SK-N-SH (cell line): ENCODE data around the gene DSG4. TPM values are rescaled to one million over a fixed set of nuclear protein-coding genes. Genes with fewer than 3 reads are reported as not detected.

ENCODE experiments used
- CTCF ChIA-PET: fragments of 300-600, 350-600 bp; formaldehyde crosslinking; extraction: SDS; loops from one replicate; lab custom pipeline; 2021; lab: Yijun Ruan, JAX
- POLR2A ChIA-PET: fragments of 350-600 bp; sonication (Branson Sonifier 250); formaldehyde crosslinking; extraction: SDS; loops from one replicate; lab custom pipeline; 2020; ENCODE audit warnings: antibody characterized with exemption, inconsistent platforms; lab: Yijun Ruan, JAX
- DNase-seq: peaks from one replicate; pipeline ENCODE4 v3.0.0; 2012
- H2AFZ ChIP-seq: fragments of 200-600 bp; sonication (generic); 2 replicates; pipeline ENCODE4 v1.8.1; 2016; ENCODE audit warnings: antibody characterized with exemption, mild to moderate bottlenecking, low read depth
- H3F3A ChIP-seq: fragments of 200-600 bp; sonication (generic); replicated peaks from 2 replicates; pipeline ENCODE3; 2016; ENCODE audit warnings: antibody characterized with exemption, mild to moderate bottlenecking; ENCODE audit not compliant: insufficient read depth
- H3K27ac ChIP-seq, 2 experiments: fragments of 200-500 bp in 1 of 2; fragments of 200-600 bp in 1 of 2; sonication (Bioruptor generic) in 1 of 2; sonication (generic), shearing (Covaris generic) in 1 of 2; 2 replicates each; pipeline versions ENCODE4 v1.5.1 to v1.6.1; 2014 to 2016; ENCODE audit warnings: low read depth in 2 of 2, inconsistent platforms in 1 of 2, low read length in 1 of 2, mild to moderate bottlenecking in 1 of 2, mixed read lengths in 1 of 2
- H3K27me3 ChIP-seq: fragments of 200-600 bp; sonication (generic), shearing (Covaris generic); 2 replicates; pipeline ENCODE4 v1.6.1; 2016; ENCODE audit warnings: mixed run types; ENCODE audit not compliant: insufficient read depth
- H3K36me3 ChIP-seq, 2 experiments: fragments of 200-500 bp in 1 of 2; fragments of 200-600 bp in 1 of 2; sonication (Bioruptor generic) in 1 of 2; sonication (generic) in 1 of 2; replicated peaks in 1 of 2; 2 replicates each; pipeline versions ENCODE3 to v1.5.1; 2014 to 2016; ENCODE audit warnings: low read length in 1 of 2, mild to moderate bottlenecking in 1 of 2; ENCODE audit not compliant: insufficient read depth in 2 of 2, control insufficient read depth in 1 of 2
- H3K4me1 ChIP-seq, 2 experiments: fragments of 200-500 bp in 1 of 2; fragments of 200-600 bp in 1 of 2; sonication (Bioruptor generic) in 1 of 2; sonication (generic), shearing (Covaris generic) in 1 of 2; 2 replicates each; pipeline versions ENCODE4 v1.5.1 to v1.6.1; 2014 to 2016; ENCODE audit warnings: low read depth in 1 of 2, low read length in 1 of 2, mixed run types in 1 of 2; ENCODE audit not compliant: insufficient read depth in 2 of 2, control insufficient read depth in 1 of 2
- H3K4me2 ChIP-seq: fragments of 200-600 bp; sonication (generic), shearing (Covaris generic); 2 replicates; pipeline ENCODE4 v1.6.1; 2017; ENCODE audit warnings: mixed run types
- H3K4me3 ChIP-seq, 2 experiments: fragments of 200-500 bp in 1 of 2; fragments of 200-600 bp in 1 of 2; sonication (Bioruptor generic) in 1 of 2; sonication (generic), shearing (Covaris generic) in 1 of 2; 2 replicates each; pipeline versions ENCODE4 v1.5.1 to v1.8.1; 2014 to 2016; ENCODE audit warnings: low read depth in 2 of 2, inconsistent platforms in 1 of 2, low read length in 1 of 2, mild to moderate bottlenecking in 1 of 2, mixed read lengths in 1 of 2, moderate library complexity in 1 of 2
- H3K79me2 ChIP-seq: fragments of 200-600 bp; sonication (generic); 2 replicates; pipeline ENCODE4 v1.8.1; 2017; ENCODE audit warnings: mild to moderate bottlenecking; ENCODE audit not compliant: insufficient read depth
- H3K9ac ChIP-seq: fragments of 200-600 bp; sonication (generic); 2 replicates; pipeline ENCODE4 v1.6.1; 2017; ENCODE audit warnings: mixed run types
- H3K9me2 ChIP-seq: fragments of 200-600 bp; sonication (generic); 2 replicates; pipeline ENCODE4 v1.6.1; 2017; ENCODE audit warnings: mixed run types
- H3K9me3 ChIP-seq: fragments of 200-600 bp; sonication (generic); 2 replicates; pipeline ENCODE4 v1.6.1; 2017; ENCODE audit warnings: mixed run types, mild to moderate bottlenecking, moderate library complexity
- H4K20me1 ChIP-seq: fragments of 200-600 bp; sonication (generic); 2 replicates; pipeline ENCODE4 v1.6.1; 2017; ENCODE audit warnings: mild to moderate bottlenecking, mixed run types; ENCODE audit not compliant: insufficient read depth
- EP300 ChIP-seq, 2 experiments: IDR thresholded peaks; 2 replicates each; pipeline versions ENCODE4 v1.4.0 to v1.6.1; 2012; ENCODE audit warnings: borderline replicate concordance in 1 of 2, low read depth in 1 of 2, low read length in 1 of 2
- EZH2phosphoT487 ChIP-seq: fragments of 200-600 bp; sonication (generic); IDR thresholded peaks from 2 replicates; pipeline ENCODE4 v1.6.1; 2017; ENCODE audit warnings: low read depth, mixed run types, mild to moderate bottlenecking, antibody characterized with exemption, moderate library complexity, borderline replicate concordance
- FOSL2 ChIP-seq: IDR thresholded peaks from 2 replicates; pipeline ENCODE4 v1.4.0; 2012; ENCODE audit warnings: low read depth, mild to moderate bottlenecking, moderate library complexity, borderline replicate concordance
- FOXJ3 ChIP-seq: sonication (generic); formaldehyde crosslinking; IDR thresholded peaks from 2 replicates; pipeline ENCODE4 v1.5.1; 2020; ENCODE audit warnings: mild to moderate bottlenecking, missing genetic modification reagents
- FOXM1 ChIP-seq: IDR thresholded peaks from 2 replicates; pipeline ENCODE4 v1.4.0; 2012; ENCODE audit warnings: low read depth, mild to moderate bottlenecking
- GATA2 ChIP-seq: sonication (generic); formaldehyde crosslinking; IDR thresholded peaks from 2 replicates; pipeline ENCODE4 v1.5.0; 2020; ENCODE audit warnings: mild to moderate bottlenecking, missing genetic modification reagents
- MEF2A ChIP-seq: IDR thresholded peaks from 2 replicates; pipeline ENCODE4 v1.4.0; 2012; ENCODE audit warnings: low read depth, borderline replicate concordance
- MXI1 ChIP-seq: IDR thresholded peaks from 2 replicates; pipeline ENCODE4 v1.6.1; 2012; ENCODE audit warnings: mild to moderate bottlenecking, low read depth, low read length, improper control_type of control experiment
- NFIC ChIP-seq: IDR thresholded peaks from 2 replicates; pipeline ENCODE4 v1.4.0; 2012; ENCODE audit warnings: borderline replicate concordance
- NRF1 ChIP-seq: IDR thresholded peaks from 2 replicates; pipeline ENCODE4 v1.6.1; 2012; ENCODE audit warnings: low read depth, mild to moderate bottlenecking, low read length
- RCOR1 ChIP-seq: fragments of 150-350 bp; IDR thresholded peaks from 2 replicates; pipeline ENCODE4 v1.6.1; 2017; ENCODE audit warnings: antibody characterized with exemption, low read length
- RFX5 ChIP-seq: IDR thresholded peaks from 2 replicates; pipeline ENCODE4 v1.6.1; 2012; ENCODE audit warnings: mild to moderate bottlenecking, improper control_type of control experiment, low read length
- RXRA ChIP-seq: IDR thresholded peaks from 2 replicates; pipeline ENCODE4 v1.4.0; 2012; ENCODE audit warnings: low read depth, mild to moderate bottlenecking, borderline replicate concordance
- SMC3 ChIP-seq: IDR thresholded peaks from 2 replicates; pipeline ENCODE4 v1.6.1; 2012; ENCODE audit warnings: low read depth, low read length, improper control_type of control experiment
- WGBS: methylation state at CpG from one replicate; pipeline ENCODE4 v1.1.6; 2017; ENCODE audit warnings: low lambda C conversion rate; 5-methylcytosine and 5-hydroxymethylcytosine counted together
- polyA plus RNA-seq, 3 experiments: library from polyadenylated mRNA; depleted of rRNA; stranded (reverse); fragments of >200 nt; gene quantifications; 2 replicates each; pipeline ENCODE4 v1.2.3, GENCODE V29; 2012
- TF ChIP-seq, protein P1 (sequence below): IDR thresholded peaks from 2 replicates; pipeline ENCODE4 v1.6.1; 2012; ENCODE audit warnings: mild to moderate bottlenecking, low read depth, low read length, moderate library complexity
- TF ChIP-seq, protein P2 (sequence below): IDR thresholded peaks from 2 replicates; pipeline ENCODE4; 2012
- TF ChIP-seq, protein P3 (sequence below): IDR thresholded peaks from 2 replicates; pipeline ENCODE4 v1.4.0; 2012; ENCODE audit warnings: low read depth
- TF ChIP-seq, protein P4 (sequence below): fragments of 150-350 bp; IDR thresholded peaks from 2 replicates; pipeline ENCODE4 v1.6.1; 2017; ENCODE audit warnings: antibody characterized with exemption, low read length, low read depth, borderline replicate concordance
- TF ChIP-seq, protein P5 (sequence below): IDR thresholded peaks from 2 replicates; pipeline ENCODE4 v1.4.0; 2012; ENCODE audit warnings: low read depth, borderline replicate concordance

Gene DSG4
- polyA plus RNA-seq, 1 of the 3 experiments (the other 2 are of a cell fraction), result not detected

DNA sequence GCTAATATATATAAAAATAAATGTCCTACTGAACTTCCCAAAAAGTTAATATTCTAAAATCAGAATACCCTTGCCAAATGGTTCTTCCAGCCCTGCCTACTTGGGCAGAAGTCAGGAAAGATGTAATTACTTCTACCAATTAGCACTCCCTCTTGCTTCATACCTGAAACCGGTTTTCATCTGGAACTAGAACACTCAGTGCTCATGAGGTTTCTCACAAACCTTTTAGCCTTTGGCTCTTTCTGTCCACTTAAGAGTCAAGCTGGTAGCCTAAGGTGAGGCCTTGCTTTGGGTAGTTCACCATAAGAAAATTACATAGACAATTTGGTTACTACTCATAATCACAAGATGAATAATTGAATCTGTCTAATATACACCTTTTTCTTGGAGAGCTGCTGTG, 75.0 kb downstream of the DSG4 start:
- ChIA-PET POLR2A (no interaction called here), CTCF (no interaction called here)
- no peaks in the 10 kb centered on the region for H3K4me1 ChIP-seq
- no peak for DNase-seq
- H3K27me3 ChIP-seq, result peaks cover 14% of the 10 kb centered on the region
- no peaks in the 10 kb centered on the region for H3K36me3 ChIP-seq
- no peaks in the 10 kb centered on the region for H3K79me2 ChIP-seq
- no peak overlapping the region for H2AFZ ChIP-seq
- WGBS, result 11% methylated on average over 1 of the region's 1 CpG
- H3K9me3 ChIP-seq, result no peaks in the 10 kb centered on the region
- no peak overlapping the region for H3K4me2 ChIP-seq
- H3K4me3 ChIP-seq, result no peak overlapping the region
- H3K27ac ChIP-seq, result no peak overlapping the region
- TF ChIP-seq EP300 (IDR thresholded peaks at IDR 0.05; ENCODE audit: borderline replicate concordance in 1 of 2, low read depth in 1 of 2, low read length in 1 of 2) (no peak), RXRA (no peak), NRF1 (no peak), MEF2A (no peak), FOXJ3 (CRISPR knock-in tag) (no peak), GATA2 (CRISPR knock-in tag) (no peak), NFIC (no peak), RCOR1 (no peak), SMC3 (no peak), RFX5 (no peak), FOXM1 (no peak), EZH2phosphoT487 (no peak), FOSL2 (no peak), MXI1 (no peak)
- TF ChIP-seq, protein P1, sequence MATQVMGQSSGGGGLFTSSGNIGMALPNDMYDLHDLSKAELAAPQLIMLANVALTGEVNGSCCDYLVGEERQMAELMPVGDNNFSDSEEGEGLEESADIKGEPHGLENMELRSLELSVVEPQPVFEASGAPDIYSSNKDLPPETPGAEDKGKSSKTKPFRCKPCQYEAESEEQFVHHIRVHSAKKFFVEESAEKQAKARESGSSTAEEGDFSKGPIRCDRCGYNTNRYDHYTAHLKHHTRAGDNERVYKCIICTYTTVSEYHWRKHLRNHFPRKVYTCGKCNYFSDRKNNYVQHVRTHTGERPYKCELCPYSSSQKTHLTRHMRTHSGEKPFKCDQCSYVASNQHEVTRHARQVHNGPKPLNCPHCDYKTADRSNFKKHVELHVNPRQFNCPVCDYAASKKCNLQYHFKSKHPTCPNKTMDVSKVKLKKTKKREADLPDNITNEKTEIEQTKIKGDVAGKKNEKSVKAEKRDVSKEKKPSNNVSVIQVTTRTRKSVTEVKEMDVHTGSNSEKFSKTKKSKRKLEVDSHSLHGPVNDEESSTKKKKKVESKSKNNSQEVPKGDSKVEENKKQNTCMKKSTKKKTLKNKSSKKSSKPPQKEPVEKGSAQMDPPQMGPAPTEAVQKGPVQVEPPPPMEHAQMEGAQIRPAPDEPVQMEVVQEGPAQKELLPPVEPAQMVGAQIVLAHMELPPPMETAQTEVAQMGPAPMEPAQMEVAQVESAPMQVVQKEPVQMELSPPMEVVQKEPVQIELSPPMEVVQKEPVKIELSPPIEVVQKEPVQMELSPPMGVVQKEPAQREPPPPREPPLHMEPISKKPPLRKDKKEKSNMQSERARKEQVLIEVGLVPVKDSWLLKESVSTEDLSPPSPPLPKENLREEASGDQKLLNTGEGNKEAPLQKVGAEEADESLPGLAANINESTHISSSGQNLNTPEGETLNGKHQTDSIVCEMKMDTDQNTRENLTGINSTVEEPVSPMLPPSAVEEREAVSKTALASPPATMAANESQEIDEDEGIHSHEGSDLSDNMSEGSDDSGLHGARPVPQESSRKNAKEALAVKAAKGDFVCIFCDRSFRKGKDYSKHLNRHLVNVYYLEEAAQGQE, result no peak
- TF ChIP-seq, protein P2, sequence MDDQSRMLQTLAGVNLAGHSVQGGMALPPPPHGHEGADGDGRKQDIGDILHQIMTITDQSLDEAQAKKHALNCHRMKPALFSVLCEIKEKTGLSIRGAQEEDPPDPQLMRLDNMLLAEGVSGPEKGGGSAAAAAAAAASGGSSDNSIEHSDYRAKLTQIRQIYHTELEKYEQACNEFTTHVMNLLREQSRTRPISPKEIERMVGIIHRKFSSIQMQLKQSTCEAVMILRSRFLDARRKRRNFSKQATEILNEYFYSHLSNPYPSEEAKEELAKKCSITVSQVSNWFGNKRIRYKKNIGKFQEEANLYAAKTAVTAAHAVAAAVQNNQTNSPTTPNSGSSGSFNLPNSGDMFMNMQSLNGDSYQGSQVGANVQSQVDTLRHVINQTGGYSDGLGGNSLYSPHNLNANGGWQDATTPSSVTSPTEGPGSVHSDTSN, result no peak
- TF ChIP-seq, protein P3, sequence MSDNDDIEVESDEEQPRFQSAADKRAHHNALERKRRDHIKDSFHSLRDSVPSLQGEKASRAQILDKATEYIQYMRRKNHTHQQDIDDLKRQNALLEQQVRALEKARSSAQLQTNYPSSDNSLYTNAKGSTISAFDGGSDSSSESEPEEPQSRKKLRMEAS, result no peak
- TF ChIP-seq, protein P4, sequence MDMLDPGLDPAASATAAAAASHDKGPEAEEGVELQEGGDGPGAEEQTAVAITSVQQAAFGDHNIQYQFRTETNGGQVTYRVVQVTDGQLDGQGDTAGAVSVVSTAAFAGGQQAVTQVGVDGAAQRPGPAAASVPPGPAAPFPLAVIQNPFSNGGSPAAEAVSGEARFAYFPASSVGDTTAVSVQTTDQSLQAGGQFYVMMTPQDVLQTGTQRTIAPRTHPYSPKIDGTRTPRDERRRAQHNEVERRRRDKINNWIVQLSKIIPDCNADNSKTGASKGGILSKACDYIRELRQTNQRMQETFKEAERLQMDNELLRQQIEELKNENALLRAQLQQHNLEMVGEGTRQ, result no peak
- TF ChIP-seq, protein P5, sequence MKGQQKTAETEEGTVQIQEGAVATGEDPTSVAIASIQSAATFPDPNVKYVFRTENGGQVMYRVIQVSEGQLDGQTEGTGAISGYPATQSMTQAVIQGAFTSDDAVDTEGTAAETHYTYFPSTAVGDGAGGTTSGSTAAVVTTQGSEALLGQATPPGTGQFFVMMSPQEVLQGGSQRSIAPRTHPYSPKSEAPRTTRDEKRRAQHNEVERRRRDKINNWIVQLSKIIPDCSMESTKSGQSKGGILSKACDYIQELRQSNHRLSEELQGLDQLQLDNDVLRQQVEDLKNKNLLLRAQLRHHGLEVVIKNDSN, result no peak
- H4K20me1 ChIP-seq, result no peaks in the 10 kb centered on the region
- peaks cover 6% of the 10 kb centered on the region for H3F3A ChIP-seq
- H3K9ac ChIP-seq, result no peak overlapping the region
- H3K9me2 ChIP-seq, result no peaks in the 10 kb centered on the region
